Heart left ventricle (tissue), 13 donors: ENCODE results near the gene RTL9.
"Not testable (repeated sequence)": the region's sequence is repeated elsewhere in the genome, so short reads cannot be mapped to it uniquely, and the experiment has no call there.

Experiments
- POLR2A ChIP-seq, 2 donors: fragments of 450-650 bp; IDR thresholded peaks; one replicate each; pipeline ENCODE4 v1.6.1; 2017; ENCODE audit warnings: antibody characterized with exemption in 2 of 2, mild to moderate bottlenecking in 2 of 2, moderate library complexity in 2 of 2
- TF ChIP-seq, protein P1 (sequence below), 12 donors: fragments of 200-600 bp; sonication (generic) in 4 of 12; IDR thresholded peaks; one replicate each; pipeline versions ENCODE4 v1.5.0 to v1.8.0; 2018 to 2022; ENCODE audit warnings: antibody characterized with exemption in 12 of 12, mild to moderate bottlenecking in 5 of 12
- donor health status: ischemic (EF 13 %, LVEDD 7.1; RV severe dilation, severe dysfunction).
- donor health status: DM: no; HTN: yes; CAD: no.
- donor health status: DM: no; HTN: no; CAD: no.
- donor health status: ischemic (EF 25% LVEDD 6.9; RV normal size, moderate dysfunction).
- donor health status: ischemic (EF 25% LVEDD 5.7; RV mildly dilated, moderate dysfunction).
- donor health status: ischemic (EF 35%, LVEDD 5.7; RV mildly dilated, moderate dysfunction).
- donor health status: nonischemic (EF 11% LVEDD 7.7; RV severe dilation, severe dysfunction).
- donor health status: DM: yes; HTN: yes; CAD: no.
- donor health status: PGD.
- donor health status: ischemic (EF 29% LVEDD 5.4; RV normal size, mild dysfunction).
- donor health status: nonischemic (EF 23%, LVEDD 6.1; RV moderate dilation, normal function).

DNA sequence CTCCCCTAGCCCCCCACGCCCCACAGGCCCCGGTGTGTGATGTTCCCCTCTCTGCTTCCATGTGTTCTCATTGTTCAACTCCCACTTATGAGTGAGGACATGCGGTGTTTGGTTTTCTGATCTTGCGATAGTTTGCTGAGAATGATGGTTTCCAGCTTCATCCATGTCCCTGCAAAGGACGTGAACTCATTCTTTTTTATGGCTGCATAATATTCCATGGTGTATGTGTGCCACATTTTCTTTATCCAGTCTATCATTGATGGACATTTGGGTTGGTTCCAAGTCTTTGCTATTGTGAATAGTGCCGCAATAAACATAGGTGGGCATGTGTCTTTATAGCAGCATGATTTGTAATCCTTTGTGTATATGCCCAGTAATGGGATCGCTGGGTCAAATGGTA is 47.6 kb downstream of the RTL9 start:
- TF ChIP-seq, protein P1, sequence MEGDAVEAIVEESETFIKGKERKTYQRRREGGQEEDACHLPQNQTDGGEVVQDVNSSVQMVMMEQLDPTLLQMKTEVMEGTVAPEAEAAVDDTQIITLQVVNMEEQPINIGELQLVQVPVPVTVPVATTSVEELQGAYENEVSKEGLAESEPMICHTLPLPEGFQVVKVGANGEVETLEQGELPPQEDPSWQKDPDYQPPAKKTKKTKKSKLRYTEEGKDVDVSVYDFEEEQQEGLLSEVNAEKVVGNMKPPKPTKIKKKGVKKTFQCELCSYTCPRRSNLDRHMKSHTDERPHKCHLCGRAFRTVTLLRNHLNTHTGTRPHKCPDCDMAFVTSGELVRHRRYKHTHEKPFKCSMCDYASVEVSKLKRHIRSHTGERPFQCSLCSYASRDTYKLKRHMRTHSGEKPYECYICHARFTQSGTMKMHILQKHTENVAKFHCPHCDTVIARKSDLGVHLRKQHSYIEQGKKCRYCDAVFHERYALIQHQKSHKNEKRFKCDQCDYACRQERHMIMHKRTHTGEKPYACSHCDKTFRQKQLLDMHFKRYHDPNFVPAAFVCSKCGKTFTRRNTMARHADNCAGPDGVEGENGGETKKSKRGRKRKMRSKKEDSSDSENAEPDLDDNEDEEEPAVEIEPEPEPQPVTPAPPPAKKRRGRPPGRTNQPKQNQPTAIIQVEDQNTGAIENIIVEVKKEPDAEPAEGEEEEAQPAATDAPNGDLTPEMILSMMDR (IDR thresholded peaks at IDR 0.05) = not testable (repeated sequence)
- TF ChIP-seq POLR2A (IDR thresholded peaks at IDR 0.05) = not testable (repeated sequence)
